HG02610 (cell line): ENCODE measurements around the gene A2M.

ENCODE experiments used
- ATAC-seq: cut with Tn5 transposase; IDR thresholded peaks from one replicate; pipeline ENCODE4 v1.9.1; 2021; ENCODE audit warnings: mild to moderate bottlenecking, moderate library complexity; ENCODE audit not compliant: unreplicated experiment

A2M gene

DNA sequence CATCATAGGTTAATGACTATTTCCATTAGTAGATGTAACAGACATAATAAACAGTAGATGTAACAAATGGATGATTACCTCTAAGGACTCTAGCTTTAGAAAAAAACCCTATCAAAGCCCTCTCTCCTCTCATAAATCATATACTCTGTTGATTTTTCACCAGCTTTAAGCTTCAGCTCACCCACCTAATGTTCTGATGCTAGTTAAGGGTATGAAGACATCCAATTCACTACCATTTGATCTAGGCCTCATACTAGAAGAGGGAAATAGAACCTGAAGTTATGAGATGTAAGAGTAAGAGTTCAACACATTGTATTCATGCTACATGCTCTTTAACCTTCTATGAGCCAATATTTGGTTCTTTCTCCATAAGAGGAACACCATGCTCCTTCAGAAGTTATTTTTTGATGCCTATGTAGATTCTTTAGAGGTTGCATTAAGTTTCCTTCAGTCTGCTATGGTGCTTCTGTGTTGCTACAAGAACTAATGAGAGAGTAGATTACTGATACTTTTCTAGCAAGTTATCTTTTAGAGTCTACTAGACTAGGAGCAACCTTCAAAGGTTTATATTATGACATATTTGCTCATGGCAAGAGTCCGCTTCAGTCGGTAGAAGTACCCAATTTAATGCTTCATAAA is 16.0 kb downstream of the A2M start:
- no peak for ATAC-seq

DNA sequence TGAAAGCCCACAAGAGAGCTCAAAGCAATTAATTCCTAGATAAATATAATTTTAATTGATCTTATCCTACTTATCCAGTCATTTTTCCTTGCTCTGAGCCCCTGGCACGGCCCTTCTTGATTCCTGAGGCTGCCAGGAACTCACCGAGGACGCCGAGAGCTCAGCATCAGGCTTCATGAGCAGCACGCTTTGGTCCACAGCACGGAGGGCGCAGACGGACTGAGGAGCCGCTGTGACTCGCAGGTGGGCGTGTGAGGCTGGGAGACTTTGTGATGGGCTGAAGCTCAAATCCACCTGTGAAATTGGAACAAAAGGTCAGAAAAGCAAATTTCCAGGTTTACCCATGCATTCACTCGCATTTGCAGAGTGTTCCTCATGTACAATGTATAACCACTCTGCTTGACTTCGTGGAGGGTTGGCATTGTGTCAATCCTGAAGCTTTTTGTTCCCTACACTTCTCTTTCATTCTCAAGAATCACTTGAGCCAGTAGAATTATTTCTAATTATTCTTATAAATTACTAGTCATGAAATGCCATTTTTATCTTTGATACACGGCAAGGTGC is 17.2 kb downstream of the A2M start:
- ATAC-seq, result no peak

DNA sequence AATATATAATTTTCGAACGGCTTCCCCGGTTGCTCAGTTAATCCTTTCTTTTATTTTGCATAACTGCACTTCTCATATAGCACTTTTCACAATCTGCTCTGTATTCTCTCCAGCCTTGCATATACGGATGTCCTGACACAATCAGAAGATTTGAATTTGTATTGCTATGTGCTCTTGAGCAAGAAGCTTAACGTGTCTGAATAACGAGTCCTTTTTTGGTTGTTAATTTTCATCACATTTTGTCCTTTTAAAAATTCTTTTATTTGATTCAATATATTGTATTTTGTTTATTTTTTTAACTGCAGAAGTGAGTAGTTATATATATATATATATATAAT is 17.6 kb downstream of the A2M start:
- no peak for ATAC-seq

DNA sequence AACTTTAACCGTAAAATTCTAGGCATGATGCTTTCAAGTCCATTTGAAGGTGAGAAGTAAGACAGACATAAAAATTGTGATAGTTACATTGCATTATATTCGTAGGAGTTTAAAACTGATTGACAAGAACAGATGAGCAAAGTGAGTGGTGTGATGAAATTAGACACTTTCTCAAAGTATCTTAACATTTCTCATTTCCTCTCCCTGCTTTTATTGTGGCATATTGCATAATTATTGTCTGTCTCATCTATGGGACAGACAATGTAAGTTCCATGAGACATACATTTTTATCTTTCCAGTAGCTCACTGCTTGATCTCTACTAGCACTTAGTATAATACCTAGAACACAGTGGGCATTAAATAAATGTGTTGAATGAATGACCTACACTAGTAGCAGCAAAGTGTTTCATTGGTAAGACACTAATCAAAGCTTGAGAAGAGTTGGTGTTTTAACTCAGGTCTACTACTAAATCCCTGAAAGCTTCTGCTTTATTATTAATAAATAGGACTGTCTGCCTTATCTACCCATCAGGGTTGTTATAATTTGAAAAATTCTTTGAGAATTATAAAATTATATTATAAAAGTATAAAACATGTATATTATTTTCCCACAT is 19.0 kb downstream of the A2M start:
- no peak for ATAC-seq

DNA sequence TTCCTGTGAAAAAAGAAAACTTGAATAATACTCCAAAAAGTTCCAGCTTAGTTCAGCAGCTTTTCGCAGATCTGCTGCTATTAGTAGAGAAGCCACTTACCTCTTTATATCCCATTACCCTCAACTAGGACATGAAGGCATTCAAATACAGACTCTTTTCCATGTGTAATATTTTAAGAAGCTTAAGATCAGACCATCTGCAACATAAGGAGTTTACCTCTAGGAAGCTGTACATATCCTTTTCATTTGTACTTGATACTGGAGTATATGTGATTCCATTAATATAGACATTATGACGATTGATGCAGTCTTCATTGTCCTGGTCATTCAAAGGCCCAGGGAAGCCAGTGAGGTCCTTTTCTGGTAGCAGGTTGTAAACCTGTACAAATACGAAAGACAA is 20.4 kb downstream of the A2M start:
- no peak for ATAC-seq

DNA sequence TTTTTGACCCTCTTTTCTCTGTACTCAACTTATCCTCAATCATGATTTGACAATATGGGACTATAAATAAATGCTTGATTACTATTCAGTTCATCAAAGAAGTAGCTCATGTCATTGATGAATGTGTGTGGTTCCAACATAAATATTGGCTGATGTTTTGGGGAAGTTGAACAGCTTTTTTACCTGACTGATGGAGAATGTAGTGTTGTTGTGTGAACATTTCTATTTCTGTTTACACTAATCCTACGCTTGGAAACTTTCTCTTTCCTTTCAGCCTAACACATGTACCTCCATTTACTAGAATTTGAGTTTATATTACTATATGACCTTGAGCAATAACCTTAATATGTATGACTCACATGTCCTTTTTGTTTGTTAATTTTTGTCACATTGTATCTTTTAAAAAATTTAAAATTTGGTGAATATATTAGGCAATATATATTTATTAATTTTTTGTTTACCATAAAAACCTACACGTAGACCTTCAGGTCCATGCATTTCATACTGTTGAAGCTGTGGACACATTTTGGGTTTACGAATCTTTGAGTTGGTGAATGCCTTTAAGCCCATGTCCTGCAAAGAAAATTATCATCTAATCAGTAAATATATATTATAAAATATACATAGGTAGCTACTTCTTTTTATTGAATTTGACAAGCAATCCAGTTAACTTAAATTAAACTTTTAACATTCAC is 21.1 kb downstream of the A2M start:
- no peak for ATAC-seq

DNA sequence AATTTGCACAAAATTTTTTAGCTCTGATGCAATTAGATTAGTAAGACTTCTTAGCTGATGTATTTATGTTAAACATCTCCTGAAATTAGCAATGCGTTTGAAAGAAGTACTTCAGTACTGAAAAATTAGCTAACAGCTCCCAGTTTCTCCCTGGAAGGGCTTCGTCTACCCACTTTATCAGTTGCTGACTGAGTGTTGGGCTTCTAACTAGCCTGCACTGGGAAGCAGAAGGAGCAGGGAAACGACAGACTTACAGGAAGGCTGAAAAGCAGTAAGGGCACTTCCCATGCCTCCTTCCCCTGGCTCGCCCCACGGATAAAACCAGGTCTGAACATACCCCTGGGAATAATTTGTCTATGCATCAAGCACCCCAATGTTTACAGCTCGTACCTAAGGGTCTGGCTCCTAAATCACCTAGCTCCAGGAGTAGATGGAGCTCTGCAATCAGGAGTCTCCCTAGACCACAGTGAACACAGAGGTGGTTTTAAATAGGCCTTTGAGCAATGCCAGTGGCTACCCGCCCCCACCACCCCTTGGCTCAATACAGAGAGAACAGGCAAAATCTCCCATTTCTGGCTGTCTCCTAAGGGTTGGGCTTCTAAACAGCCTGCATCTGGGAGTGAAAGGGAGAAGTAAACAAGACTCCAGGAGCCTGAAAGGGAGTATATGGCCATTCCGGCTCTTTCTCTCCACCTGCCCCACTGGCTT is 23.7 kb downstream of the A2M start:
- no peak for ATAC-seq

DNA sequence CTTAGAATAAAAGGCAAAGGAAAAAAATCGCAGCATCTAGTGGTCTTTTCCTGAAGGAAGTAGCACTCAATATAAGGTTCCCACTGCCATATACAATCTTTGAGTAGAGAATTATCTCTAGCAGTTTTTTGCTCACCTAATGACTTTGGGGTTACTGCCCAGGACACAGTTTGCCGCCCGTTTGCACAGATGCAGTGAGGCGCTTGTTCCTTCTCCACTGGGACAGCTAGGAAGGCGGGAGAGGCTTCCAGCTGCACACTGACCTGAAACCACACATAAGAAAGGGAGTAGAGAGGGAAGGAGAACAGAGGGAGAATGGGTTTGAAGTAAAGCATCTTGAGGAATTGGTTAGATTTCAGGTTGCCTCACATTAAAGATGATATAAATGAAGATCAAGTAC is 25.5 kb downstream of the A2M start:
- no peak for ATAC-seq

DNA sequence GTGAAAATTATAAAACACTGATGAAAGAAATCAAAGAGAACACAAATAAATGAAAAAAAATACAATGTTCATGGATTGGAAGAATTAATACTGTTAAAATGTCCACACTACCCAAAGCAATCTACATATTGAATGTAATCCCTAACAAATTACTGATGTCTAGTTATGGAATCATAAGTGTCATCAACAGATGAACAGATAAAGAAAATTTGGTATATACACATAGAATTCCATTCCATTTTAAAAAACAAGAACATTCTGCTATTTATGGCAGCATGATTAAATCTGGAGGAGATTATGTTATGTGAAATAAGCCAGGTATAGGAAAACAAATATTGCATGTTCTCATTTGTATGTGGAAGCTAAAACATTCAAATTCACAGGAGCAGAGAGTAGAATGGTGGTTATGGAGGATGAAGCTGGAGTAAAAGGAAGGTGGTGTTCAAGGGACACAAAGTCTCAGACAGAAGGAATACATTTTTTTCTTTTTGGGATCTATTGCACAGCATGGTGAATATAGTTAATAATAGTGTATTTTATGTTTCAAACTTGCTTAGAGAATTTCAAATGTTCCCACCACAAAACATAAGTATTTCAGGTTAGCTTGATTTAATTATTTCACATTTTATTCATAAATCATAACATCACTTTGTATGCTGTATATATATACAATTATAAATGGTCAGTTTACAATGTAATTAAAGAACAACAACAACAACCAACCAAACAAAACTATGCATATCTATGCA is 28.5 kb downstream of the A2M start:
- no peak for ATAC-seq

DNA sequence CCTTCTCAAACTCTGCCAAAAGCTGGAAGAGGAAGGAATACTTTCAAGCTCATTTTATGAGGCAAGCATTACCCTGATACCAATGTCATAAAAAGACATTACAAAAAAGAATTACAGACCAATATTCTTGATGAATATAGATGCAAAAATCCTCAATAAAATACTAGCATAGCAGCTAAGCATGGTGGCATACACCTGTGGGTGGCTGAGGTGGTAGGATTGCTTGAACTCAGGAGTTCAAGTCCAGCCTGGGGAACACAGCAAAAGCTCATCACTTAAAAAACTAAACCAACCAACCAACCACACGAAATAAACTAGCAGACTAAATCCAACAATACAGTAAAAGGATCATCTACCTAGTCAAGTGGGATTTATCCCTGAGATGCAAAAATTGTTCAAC is 29.6 kb downstream of the A2M start:
- no peak for ATAC-seq

DNA sequence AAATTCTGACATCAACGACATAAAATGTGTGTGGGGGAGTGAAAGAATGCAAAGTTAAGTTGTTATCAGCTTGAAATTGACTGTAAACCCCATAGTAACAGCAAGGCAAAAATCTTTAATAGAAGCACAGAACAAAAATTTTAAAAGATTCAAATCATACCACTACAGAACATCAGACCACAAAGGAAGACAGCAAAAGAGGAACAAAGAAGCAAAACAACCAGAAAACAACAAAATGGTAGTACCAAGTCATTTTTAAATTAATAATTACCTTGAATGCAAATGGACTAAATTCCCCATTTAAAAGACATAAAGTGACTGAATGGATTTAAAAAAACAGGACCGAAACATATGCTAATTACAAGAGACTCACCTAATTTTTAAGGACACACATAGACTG is 31.3 kb downstream of the A2M start:
- no peak for ATAC-seq

DNA sequence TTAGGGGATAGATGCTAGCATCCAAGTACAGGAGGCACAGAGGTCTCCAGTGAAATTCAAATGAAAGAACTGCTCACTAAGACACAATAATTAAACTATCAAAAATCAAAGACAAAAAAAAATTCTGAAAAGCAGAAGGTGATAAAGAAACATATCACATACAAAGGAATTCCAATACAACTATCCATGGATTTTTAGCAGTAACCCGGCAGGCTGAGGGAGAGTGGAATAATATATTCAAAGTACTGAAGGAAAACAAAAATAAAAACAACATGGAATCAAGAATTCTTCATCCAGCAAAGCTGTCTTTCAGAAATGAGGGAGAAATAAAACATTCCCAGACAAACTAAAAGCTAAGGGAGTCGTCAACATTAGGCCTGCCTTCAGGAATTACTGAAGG is 31.9 kb downstream of the A2M start:
- no peak for ATAC-seq

DNA sequence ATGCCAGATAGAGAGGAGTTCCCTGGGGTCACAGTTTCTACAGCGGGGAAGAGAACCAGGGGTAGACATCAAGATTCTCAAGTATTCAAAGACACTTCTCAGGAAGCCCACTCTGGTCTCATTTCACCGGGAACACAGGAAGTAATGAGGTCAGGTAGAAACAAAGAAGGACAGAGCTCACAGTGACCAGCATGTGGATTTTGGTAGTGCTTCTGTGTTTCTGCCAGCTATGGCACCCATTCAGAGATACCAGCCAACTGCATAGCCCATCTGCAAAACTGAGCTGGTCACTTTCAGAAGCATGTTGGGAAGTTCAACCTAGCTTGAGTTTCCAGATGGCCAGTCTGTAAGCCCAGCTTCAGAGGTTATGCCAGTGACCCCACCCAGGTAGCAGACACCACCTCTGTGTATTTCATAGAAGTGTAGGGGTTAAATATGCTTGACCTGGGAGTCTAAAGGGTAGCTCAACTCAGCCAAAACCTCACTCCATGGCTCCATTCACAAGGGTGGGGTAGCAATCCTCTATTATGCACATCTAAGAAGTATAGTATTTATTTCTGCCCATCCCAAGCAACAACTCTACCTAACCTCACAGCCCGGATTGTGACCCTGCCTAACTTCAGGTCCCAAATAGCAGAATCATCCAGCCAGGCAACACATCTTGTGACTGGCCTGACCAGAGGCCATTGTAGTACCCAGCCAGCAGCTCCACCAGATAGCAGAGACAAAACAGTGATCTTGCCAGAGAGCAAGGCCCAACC is 33.9 kb downstream of the A2M start:
- no peak for ATAC-seq

DNA sequence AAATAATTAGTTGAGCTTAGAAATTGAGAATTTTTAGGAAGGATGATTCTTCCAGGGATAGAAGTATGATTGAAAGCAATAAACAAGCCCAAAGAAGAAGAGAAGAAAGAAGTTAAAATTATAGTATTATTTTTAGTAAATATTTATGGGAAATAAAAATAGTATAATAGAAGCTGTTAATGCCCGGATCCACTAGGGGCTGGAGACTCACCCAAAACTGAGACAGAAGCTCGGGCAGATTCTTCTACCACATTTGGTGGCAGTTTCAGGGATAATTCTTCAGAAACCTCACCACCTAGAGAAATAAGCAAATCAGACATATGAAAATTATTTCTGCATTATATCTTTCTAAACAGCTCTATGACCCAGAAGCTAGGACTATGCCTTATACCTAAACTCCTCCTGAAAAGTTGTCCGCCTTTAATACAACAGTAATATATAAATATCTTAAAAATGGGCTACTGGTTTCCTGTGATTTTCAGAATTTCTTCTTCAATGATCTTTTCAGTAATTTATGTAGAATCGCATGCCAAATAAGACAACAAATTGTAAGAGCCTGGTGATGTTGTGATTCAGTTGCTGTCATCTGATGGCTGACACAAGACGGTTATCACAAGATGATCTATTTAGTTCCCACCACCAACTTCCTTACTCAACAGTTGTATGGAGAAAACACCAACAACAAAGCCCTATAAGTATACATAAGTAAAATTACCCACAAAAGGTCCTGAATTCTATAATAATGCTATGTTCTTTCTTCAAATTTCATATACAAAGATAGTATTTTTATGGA is 35.6 kb downstream of the A2M start:
- ATAC-seq, result no peak

DNA sequence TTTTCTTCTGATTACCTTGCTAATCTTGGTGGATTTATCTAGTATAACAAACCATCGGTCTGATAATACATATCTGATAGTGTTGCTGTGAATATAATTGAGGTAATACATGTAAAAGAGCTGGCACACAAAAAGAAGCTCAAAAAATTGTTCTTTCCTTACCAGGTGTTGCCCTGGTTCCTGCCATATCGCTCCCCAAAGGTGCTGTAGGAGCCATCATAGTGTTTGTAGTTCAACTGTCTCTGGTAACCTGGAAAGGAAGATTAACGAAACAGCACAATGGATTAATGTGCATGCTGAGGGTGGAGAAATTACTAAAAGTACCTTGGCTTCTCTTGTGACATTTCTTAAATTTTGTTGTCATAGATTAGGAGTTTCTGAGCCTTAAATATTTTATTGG is 36.6 kb downstream of the A2M start:
- no peak for ATAC-seq

DNA sequence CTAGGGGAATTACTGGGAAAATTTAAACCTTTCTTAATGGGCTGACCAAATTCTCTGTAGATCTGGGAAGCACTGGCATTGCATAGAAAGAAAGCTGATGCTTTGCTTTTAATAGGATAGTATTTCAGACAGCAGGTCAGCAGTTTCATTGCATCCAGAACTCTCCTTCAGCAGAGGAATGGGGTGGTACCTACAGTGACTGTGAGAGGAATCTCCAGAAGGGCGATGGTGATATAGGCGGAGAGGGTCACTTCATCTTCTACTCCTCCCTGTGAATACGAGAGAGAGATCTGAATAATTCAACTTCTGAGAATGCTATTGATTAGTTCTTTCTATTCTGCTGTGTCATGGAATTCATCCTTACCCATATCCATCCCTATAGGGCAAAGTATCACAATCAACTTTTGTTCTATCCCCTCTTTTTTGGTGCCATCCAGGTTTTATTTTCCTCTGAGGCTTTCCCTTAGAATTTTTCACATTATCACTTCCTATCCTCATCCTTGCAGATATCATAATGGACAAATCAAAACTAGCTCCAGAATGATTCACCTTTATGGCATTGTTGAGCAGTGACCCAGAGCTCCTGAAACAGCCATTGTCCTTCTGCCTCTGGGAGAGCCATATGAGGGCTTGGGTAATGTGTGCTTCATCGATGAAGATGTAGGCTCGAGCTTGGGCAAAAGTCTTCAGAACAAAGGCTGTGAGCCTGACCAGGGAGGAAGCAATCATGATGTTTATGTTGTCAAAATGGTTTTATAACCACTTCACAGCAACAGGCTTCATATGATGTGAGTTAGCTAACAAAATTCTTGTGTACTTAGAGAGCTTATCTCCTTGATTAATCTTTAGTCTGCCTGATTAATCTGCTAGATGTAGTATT is 38.3 kb downstream of the A2M start:
- ATAC-seq, result no peak

DNA sequence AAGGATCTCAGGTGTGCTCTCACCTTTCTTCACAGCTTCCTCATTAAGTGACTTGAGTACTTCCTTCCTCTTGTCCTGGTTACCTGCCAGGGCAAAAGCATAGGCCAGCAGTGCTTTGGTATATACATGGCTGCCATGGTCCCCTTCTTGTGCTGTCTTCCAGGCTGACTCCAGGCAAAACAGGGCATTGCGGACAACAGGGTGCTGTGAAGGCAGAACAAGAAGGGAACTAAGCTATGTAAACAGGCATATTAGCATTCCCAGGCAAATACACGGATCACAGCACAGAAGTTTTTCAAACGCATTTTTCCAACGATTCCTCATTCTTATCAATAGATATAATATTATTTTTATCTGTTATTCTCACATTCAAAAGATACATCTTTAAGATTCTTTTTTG is 39.0 kb downstream of the A2M start:
- ATAC-seq, result no peak

DNA sequence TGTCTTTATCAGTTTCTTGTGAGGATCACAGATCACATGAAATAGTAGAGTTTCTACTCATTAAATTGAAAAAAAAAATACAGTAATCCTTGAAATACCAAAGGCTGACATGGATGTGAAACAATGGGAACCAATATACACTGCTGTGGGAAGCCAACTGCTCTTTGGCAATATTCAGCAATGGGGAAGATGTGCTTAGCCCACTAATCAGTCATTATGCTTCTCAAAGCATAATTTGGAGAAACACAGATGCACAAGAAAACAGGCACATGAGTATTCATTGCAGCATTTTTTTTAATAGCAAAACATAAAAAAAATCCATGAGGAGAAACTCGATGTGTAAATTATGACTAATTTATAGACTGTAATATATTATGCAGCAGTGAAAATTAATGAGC is 40.6 kb downstream of the A2M start:
- no peak for ATAC-seq
